NCI-H128 (cell line): Measurements from ENCODE around the gene HTR3B.
"Not testable (repeated sequence)": the region's sequence is repeated elsewhere in the genome, so short reads cannot be mapped to it uniquely, and the experiment has no call there.

ENCODE experiments used
- DNase-seq: peaks from one replicate; lab custom pipeline; 2025; ENCODE audit not compliant: unreplicated experiment; lab: John Stamatoyannopoulos, UW

HTR3B gene

GRCh38 chr11:113942256-113942655 is 37.7 kb downstream of the HTR3B start:
- DNase-seq: no peak

- not testable (repeated sequence) for DNase-seq
These were observed 41.6 kb downstream of the HTR3B start for GRCh38 chr11:113946162-113946561.

GRCh38 chr11:113947994-113948393 is 43.4 kb downstream of the HTR3B start:
- DNase-seq: no peak

- no peak for DNase-seq
These were observed 45.3 kb downstream of the HTR3B start for GRCh38 chr11:113949891-113950290.

GRCh38 chr11:113951537-113951936 is 46.9 kb downstream of the HTR3B start:
- no peak for DNase-seq

- DNase-seq: no peak
These were observed 47.5 kb downstream of the HTR3B start for GRCh38 chr11:113952070-113952469.

- DNase-seq: no peak
These were observed 48.0 kb downstream of the HTR3B start for GRCh38 chr11:113952588-113952987.

- DNase-seq: no peak
These were observed 49.6 kb downstream of the HTR3B start for GRCh38 chr11:113954235-113954634.

GRCh38 chr11:113956986-113957385 is 52.4 kb downstream of the HTR3B start:
- no peak for DNase-seq

GRCh38 chr11:113960702-113961330 is 56.2 kb downstream of the HTR3B start:
- no peak for DNase-seq

- no peak for DNase-seq
These were observed 62.8 kb downstream of the HTR3B start for GRCh38 chr11:113967361-113967760.

GRCh38 chr11:113971506-113972195 is 67.1 kb downstream of the HTR3B start:
- DNase-seq: no peak

GRCh38 chr11:113974741-113975470 is 70.3 kb downstream of the HTR3B start, which contains the start of gene HTR3A:
TSS of gene HTR3A (plus strand) at chr11:113975108. CDS start at chr11:113975326, 218 bp downstream.
- peak; percentile 83 for DNase-seq

GRCh38 chr11:113977071-113977490 is 72.5 kb downstream of the HTR3B start:
- DNase-seq: no peak

GRCh38 chr11:113977701-113978100 is 73.1 kb downstream of the HTR3B start:
- no peak for DNase-seq

GRCh38 chr11:113979431-113979830 is 74.8 kb downstream of the HTR3B start:
- DNase-seq: no peak

GRCh38 chr11:113980785-113981184 is 76.2 kb downstream of the HTR3B start:
- DNase-seq: no peak

GRCh38 chr11:113982306-113982705 is 77.7 kb downstream of the HTR3B start:
- DNase-seq: no peak

- no peak for DNase-seq
These were observed 80.2 kb downstream of the HTR3B start for GRCh38 chr11:113984781-113985180.

GRCh38 chr11:113985906-113986305 is 81.3 kb downstream of the HTR3B start:
- no peak for DNase-seq

GRCh38 chr11:113986351-113987140 is 82.0 kb downstream of the HTR3B start:
- DNase-seq: no peak
